ENCODE data around the gene PLTP. TPM values are rescaled to one million over a fixed set of nuclear protein-coding genes. Genes with fewer than 3 reads are reported as not detected.

Gene PLTP
- total RNA-seq, 1 experiment from 2014 or later = 42.6 TPM

GRCh38 chr20:45920462-45921336 is 8.7 kb upstream of the PLTP start:
- ChIA-PET POLR2A (interaction anchor here (1.1 to 2.4 kb wide), 2 partner anchors 14 to 39 kb away, joined by 3 to 17 read pairs; partner anchors contain the start of gene PCIF1), CTCF (interaction anchor here (0.5 to 1.6 kb wide), 7 partner anchors 11 to 848 kb away, joined by 3 to 6 read pairs (median 3); partner anchors contain the start of genes CTSA and NEURL2)
- intact Hi-C loops (cut with micrococcal nuclease; ENCODE audit: unreplicated experiment) = no loop called here
- Mint-ChIP-seq H3K27me3 (ENCODE audit: insufficient read depth, unreplicated experiment) (no peaks in the 10 kb centered on the region), H3K4me1 (ENCODE audit: low read depth, unreplicated experiment) (peaks cover 7% of the 10 kb centered on the region), H3K4me3 (ENCODE audit: unreplicated experiment) (no peak overlapping the region), H3K27ac (ENCODE audit: unreplicated experiment) (no peak overlapping the region), H3K36me3 (ENCODE audit: insufficient read depth, unreplicated experiment) (no peaks in the 10 kb centered on the region), H3K9me3 (ENCODE audit: unreplicated experiment) (no peaks in the 10 kb centered on the region)
- H3K4me1 ChIP-seq = peaks cover 24% of the 10 kb centered on the region
- no peak for DNase-seq
- no peak for TF ChIP-seq CTCF (IDR thresholded peaks at IDR 0.05; ENCODE audit: insufficient read depth in 1 of 2, low read depth in 1 of 2, low read length in 1 of 2, severe bottlenecking in 1 of 2, unreplicated experiment in 1 of 2)
- no peaks in the 10 kb centered on the region for H3K36me3 ChIP-seq (ENCODE audit: control insufficient read depth, insufficient read depth, low read length)
- H3K27me3 ChIP-seq (replicated peaks; ENCODE audit: control insufficient read depth, insufficient read depth, low read length) = no peaks in the 10 kb centered on the region
- H3K9me3 ChIP-seq = no peaks in the 10 kb centered on the region
- BruUV-seq (replicated peaks) = no TSS peak
- H3K4me3 ChIP-seq (ENCODE audit: low read depth, low read length) = no peak overlapping the region

- Histone ChIP-seq H3K36me3 (ENCODE audit: control insufficient read depth, insufficient read depth, low read length) (no peaks in the 10 kb centered on the region), H3K4me1 (peaks cover 24% of the 10 kb centered on the region), H3K27me3 (replicated peaks; ENCODE audit: control insufficient read depth, insufficient read depth, low read length) (no peaks in the 10 kb centered on the region), H3K9me3 (no peaks in the 10 kb centered on the region), H3K4me3 (ENCODE audit: low read depth, low read length) (no peak overlapping the region)
- no TSS peak for BruUV-seq (replicated peaks)
- ChIA-PET CTCF (interaction anchor here (0.5 to 1.6 kb wide), 5 partner anchors 10 to 133 kb away, joined by 3 to 6 read pairs (median 3); no protein-coding TSS in a partner anchor), POLR2A (interaction anchor here (1.1 to 2.4 kb wide), 3 partner anchors 10 to 38 kb away, joined by 3 to 17 read pairs (median 4); partner anchors contain the start of gene PCIF1)
- DNase-seq = no peak
- intact Hi-C loops (cut with micrococcal nuclease; ENCODE audit: unreplicated experiment) = no loop called here
- no peaks in the 10 kb centered on the region for H3K9me3 Mint-ChIP-seq (ENCODE audit: unreplicated experiment)
- H3K36me3 Mint-ChIP-seq (ENCODE audit: insufficient read depth, unreplicated experiment) = no peaks in the 10 kb centered on the region
- H3K27ac Mint-ChIP-seq (ENCODE audit: unreplicated experiment) = no peak overlapping the region
- H3K27me3 Mint-ChIP-seq (ENCODE audit: insufficient read depth, unreplicated experiment) = no peaks in the 10 kb centered on the region
- H3K4me3 Mint-ChIP-seq (ENCODE audit: unreplicated experiment) = no peak overlapping the region
- no peak for TF ChIP-seq CTCF (IDR thresholded peaks at IDR 0.05; ENCODE audit: insufficient read depth in 1 of 2, low read depth in 1 of 2, low read length in 1 of 2, severe bottlenecking in 1 of 2, unreplicated experiment in 1 of 2)
- peaks cover 7% of the 10 kb centered on the region for H3K4me1 Mint-ChIP-seq (ENCODE audit: low read depth, unreplicated experiment)
These were observed 7.8 kb upstream of the PLTP start for GRCh38 chr20:45919542-45920399.
